NCI-H748 treated with DMSO at 0.1 percent for 48 hours (cell line): ENCODE results near the gene CFAP46.
"Not testable (repeated sequence)": the region's sequence is repeated elsewhere in the genome, so short reads cannot be mapped to it uniquely, and the experiment has no call there.

ENCODE experiments used
- DNase-seq: peaks from one replicate; lab custom pipeline; 2025; lab: John Stamatoyannopoulos, UW

CFAP46 gene

GRCh38 chr10:132962623-132963429 lies 20.5 kb upstream of the CFAP46 start:
- DNase-seq = no peak

GRCh38 chr10:132961787-132962622 lies 19.6 kb upstream of the CFAP46 start:
- DNase-seq = no peak

GRCh38 chr10:132961420-132961786 lies 19.0 kb upstream of the CFAP46 start:
- no peak for DNase-seq

- no peak for DNase-seq
Observed at GRCh38 chr10:132960631-132961419, 18.5 kb upstream of the CFAP46 start.

GRCh38 chr10:132960071-132960472 lies 17.7 kb upstream of the CFAP46 start:
- DNase-seq = no peak

GRCh38 chr10:132959559-132959961 lies 17.2 kb upstream of the CFAP46 start:
- no peak for DNase-seq

- DNase-seq = no peak
Observed at GRCh38 chr10:132958883-132959558, 16.7 kb upstream of the CFAP46 start.

GRCh38 chr10:132957981-132958882 lies 15.9 kb upstream of the CFAP46 start:
- DNase-seq = no peak

GRCh38 chr10:132957131-132957530 lies 14.8 kb upstream of the CFAP46 start:
- no peak for DNase-seq

- DNase-seq = not testable (repeated sequence)
Observed at GRCh38 chr10:132956259-132956658, 13.9 kb upstream of the CFAP46 start.

GRCh38 chr10:132955479-132955878 lies 13.1 kb upstream of the CFAP46 start:
- no peak for DNase-seq

- no peak for DNase-seq
Observed at GRCh38 chr10:132953428-132953827, 11.1 kb upstream of the CFAP46 start.

- no peak for DNase-seq
Observed at GRCh38 chr10:132951926-132952325, 9.6 kb upstream of the CFAP46 start.

- DNase-seq = no peak
Observed at GRCh38 chr10:132948351-132948750, 6.0 kb upstream of the CFAP46 start.

GRCh38 chr10:132947843-132948242 lies 5.5 kb upstream of the CFAP46 start:
- no peak for DNase-seq

- no peak for DNase-seq
Observed at GRCh38 chr10:132946806-132947546, 4.6 kb upstream of the CFAP46 start.

- DNase-seq = no peak
Observed at GRCh38 chr10:132946311-132946710, 3.9 kb upstream of the CFAP46 start.

- DNase-seq = no peak
Observed at GRCh38 chr10:132945894-132946255, 3.5 kb upstream of the CFAP46 start.

- DNase-seq = no peak
Observed at GRCh38 chr10:132945125-132945893, 2.9 kb upstream of the CFAP46 start.
